Measurements from ENCODE around the gene BBS9.

BBS9 gene

GRCh38 chr7:33109005-33109757 lies 20.2 kb upstream of the BBS9 start, which contains the start of gene RP9:
Gene RP9, minus strand, starts transcription at chr7:33109404. Its CDS starts 32 bp downstream, at chr7:33109372.
- TF ChIP-seq POLR2AphosphoS5 (IDR thresholded peaks at IDR 0.05; ENCODE audit: low read depth, low read length) = peak; percentile 53; the same call in 1 of the 2 replicates
- peak; percentile 53 for TF ChIP-seq FOXP2 (optimal IDR thresholded peaks at IDR 0.05; ENCODE audit: borderline replicate concordance, extremely low read depth, extremely low read length, insufficient read depth)
- TF ChIP-seq TAF1 (IDR thresholded peaks at IDR 0.05; ENCODE audit: borderline replicate concordance, insufficient read depth, low read length) = peak; percentile 59; the same call in 1 of the 2 replicates
- TF ChIP-seq REST (IDR thresholded peaks at IDR 0.05; ENCODE audit: insufficient read depth in 1 of 2, low read depth in 2 of 2, low read length in 2 of 2) = 0 out of 4 replicates have a peak, but pooled peaks of 1 of the 2 experiments have one; percentile 22
- TF ChIP-seq SIN3A (IDR thresholded peaks at IDR 0.05; ENCODE audit: borderline replicate concordance, insufficient read depth, low read length) = no peak

GRCh38 chr7:33109758-33110238 lies 19.6 kb upstream of the BBS9 start:
- TF ChIP-seq FOXP2 (optimal IDR thresholded peaks at IDR 0.05; ENCODE audit: borderline replicate concordance, extremely low read depth, extremely low read length, insufficient read depth) = no peak
- no peak for TF ChIP-seq SIN3A (IDR thresholded peaks at IDR 0.05; ENCODE audit: borderline replicate concordance, insufficient read depth, low read length)
- no peak for TF ChIP-seq TAF1 (IDR thresholded peaks at IDR 0.05; ENCODE audit: borderline replicate concordance, insufficient read depth, low read length)
- no peak for TF ChIP-seq REST (IDR thresholded peaks at IDR 0.05; ENCODE audit: insufficient read depth in 1 of 2, low read depth in 2 of 2, low read length in 2 of 2)
- no peak for TF ChIP-seq POLR2AphosphoS5 (IDR thresholded peaks at IDR 0.05; ENCODE audit: low read depth, low read length)

GRCh38 chr7:33111614-33112013 lies 17.8 kb upstream of the BBS9 start:
- TF ChIP-seq FOXP2 (optimal IDR thresholded peaks at IDR 0.05; ENCODE audit: borderline replicate concordance, extremely low read depth, extremely low read length, insufficient read depth) (no peak), POLR2AphosphoS5 (IDR thresholded peaks at IDR 0.05; ENCODE audit: low read depth, low read length) (no peak)

- TF ChIP-seq SIN3A (IDR thresholded peaks at IDR 0.05; ENCODE audit: borderline replicate concordance, insufficient read depth, low read length) = no peak
- TF ChIP-seq TAF1 (IDR thresholded peaks at IDR 0.05; ENCODE audit: borderline replicate concordance, insufficient read depth, low read length) = no peak
- TF ChIP-seq REST (IDR thresholded peaks at IDR 0.05; ENCODE audit: insufficient read depth in 1 of 2, low read depth in 2 of 2, low read length in 2 of 2) = no peak
- TF ChIP-seq FOXP2 (optimal IDR thresholded peaks at IDR 0.05; ENCODE audit: borderline replicate concordance, extremely low read depth, extremely low read length, insufficient read depth) = no peak
- no peak for TF ChIP-seq POLR2AphosphoS5 (IDR thresholded peaks at IDR 0.05; ENCODE audit: low read depth, low read length)
Measured at GRCh38 chr7:33114976-33115375, 14.4 kb upstream of the BBS9 start.

GRCh38 chr7:33118383-33118782 lies 11.0 kb upstream of the BBS9 start:
- TF ChIP-seq POLR2AphosphoS5 (IDR thresholded peaks at IDR 0.05; ENCODE audit: low read depth, low read length) = no peak
- TF ChIP-seq REST (IDR thresholded peaks at IDR 0.05; ENCODE audit: insufficient read depth in 1 of 2, low read depth in 2 of 2, low read length in 2 of 2) = no peak
- TF ChIP-seq FOXP2 (optimal IDR thresholded peaks at IDR 0.05; ENCODE audit: borderline replicate concordance, extremely low read depth, extremely low read length, insufficient read depth) = no peak
- no peak for TF ChIP-seq TAF1 (IDR thresholded peaks at IDR 0.05; ENCODE audit: borderline replicate concordance, insufficient read depth, low read length)
- no peak for TF ChIP-seq SIN3A (IDR thresholded peaks at IDR 0.05; ENCODE audit: borderline replicate concordance, insufficient read depth, low read length)
